GM20000 (cell line): ENCODE measurements around the gene ABHD12.

ENCODE experiments used
- DNase-seq: peaks from one replicate; pipeline ENCODE4 v3.0.0; 2012; ENCODE audit warnings: low spot score
- CTCF ChIP-seq: IDR thresholded peaks from 2 replicates; pipeline ENCODE4 v1.5.1; 2012; ENCODE audit warnings: mild to moderate bottlenecking, control low read depth; ENCODE audit errors: extremely low read depth, missing control alignments

Gene ABHD12

GRCh38 chr20:25303292-25304024 lies 87.2 kb downstream of the ABHD12 start:
- no peak for DNase-seq
- no peak for TF ChIP-seq CTCF

GRCh38 chr20:25302596-25302995 lies 88.0 kb downstream of the ABHD12 start:
- DNase-seq, result no peak
- TF ChIP-seq CTCF, result no peak

- no peak for TF ChIP-seq CTCF
- no peak for DNase-seq
Measured at GRCh38 chr20:25301357-25301920, 89.2 kb downstream of the ABHD12 start.

- no peak for TF ChIP-seq CTCF
Measured at GRCh38 chr20:25300496-25301170, 90.0 kb downstream of the ABHD12 start.

GRCh38 chr20:25299806-25300205 lies 90.8 kb downstream of the ABHD12 start:
- no peak for TF ChIP-seq CTCF
- DNase-seq, result no peak

More at GRCh38 chr20:25300496-25301170, 90.0 kb downstream of the ABHD12 start:
- DNase-seq, result no peak

- peak; percentile 81 for DNase-seq
- TF ChIP-seq CTCF, result no peak
Measured at GRCh38 chr20:25297141-25297905, 93.3 kb downstream of the ABHD12 start.
